Ovary (tissue), 9 donors: ENCODE results near the gene TOP3B. TPM values are rescaled to one million over a fixed set of nuclear protein-coding genes. Genes with fewer than 3 reads are reported as not detected.

Experiments used
- DNase-seq, 5 donors: peaks; one replicate each; pipeline ENCODE4 v3.0.0-alpha.2; 2019 to 2020
- H3K27ac ChIP-seq, 2 donors: fragments of 200-600 bp; one replicate each; pipeline versions ENCODE4 v1.5.1 to v1.8.0; 2019 to 2022
- H3K27me3 ChIP-seq: fragments of 200-600 bp; one replicate; pipeline ENCODE4 v1.8.0; 2022
- H3K36me3 ChIP-seq: fragments of 200-600 bp; sonication (generic); one replicate; pipeline ENCODE4 v1.5.1; 2019
- H3K4me1 ChIP-seq: one replicate; pipeline ENCODE4 v1.8.1; 2013; ENCODE audit warnings: mild to moderate bottlenecking, moderate library complexity; ENCODE audit not compliant: insufficient read depth
- H3K4me3 ChIP-seq: fragments of 200-600 bp; sonication (generic); one replicate; pipeline ENCODE4 v1.5.1; 2017
- H3K9me3 ChIP-seq, 2 donors: fragments of 200-600 bp in 1 of 2; sonication (generic) in 1 of 2; one replicate each; pipeline versions ENCODE4 v1.5.1 to v1.8.1; 2013 to 2019; ENCODE audit warnings: mild to moderate bottlenecking in 1 of 2, moderate library complexity in 1 of 2
- CTCF ChIP-seq, 3 donors: fragments of 450-650 bp in 2 of 3; fragments of 200-600 bp in 1 of 3; IDR thresholded peaks; one replicate each; pipeline versions ENCODE4 v1.5.1 to v1.8.0; 2016 to 2022; ENCODE audit warnings: antibody characterized with exemption in 3 of 3, mild to moderate bottlenecking in 1 of 3
- EP300 ChIP-seq: sonication (generic); formaldehyde crosslinking; IDR thresholded peaks from one replicate; pipeline ENCODE4 v1.6.1; 2017; ENCODE audit warnings: antibody characterized with exemption
- POLR2A ChIP-seq: fragments of 450-650 bp; IDR thresholded peaks from one replicate; pipeline ENCODE4 v1.6.1; 2017; ENCODE audit warnings: antibody characterized with exemption, mild to moderate bottlenecking, moderate library complexity
- WGBS, 3 donors: extraction: QIAGEN DNeasy Blood & Tissue Kit in 1 of 3; methylation state at CpG; one replicate each; pipeline versions ENCODE4 v1.1.5 to v1.1.7; 2013 to 2017; 5-methylcytosine and 5-hydroxymethylcytosine counted together
- intact Hi-C, 4 donors: fragments of 100-400 bp; cut with DNase I; formaldehyde crosslinking; loops; one replicate each; pipeline versions ENCODE4 v1.11.0 to v1.15.1; 2022 to 2023
- polyA plus RNA-seq, 2 donors: library from polyadenylated mRNA; stranded (reverse); fragments of 200-250 nt in 1 of 2; fragments of 350-450 nt in 1 of 2; fragmentation: Illumina TruSeq in 1 of 2; extraction: RNeasy Lipid Tissue Mini Kit (QIAGEN cat#74804) in 1 of 2; gene quantifications; one replicate each; pipeline ENCODE4 v1.2.3, GENCODE V29; 2013 to 2014
- total RNA-seq, 7 donors: library from RNA; depleted of rRNA in 2 of 7; stranded (reverse); fragments of >200 nt in 2 of 7; fragmentation: NEBNext Ultra II Directional in 3 of 7; extraction: Animal tissue kit (Norgen Biotek cat#: 25700) in 3 of 7; gene quantifications; one replicate each; pipeline versions ENCODE4 v1.1.0 to v1.2.4, GENCODE V29; 2016 to 2023
- donor health status: DM: no; HTN: no; CAD: no; lungs with moderate emphysema.
- donor health status: DM: no; HTN: no; CAD: no.
- donor health status: Bipolar disorder and iron deficiency.
- donor health status: DM: yes; HTN: yes; CAD: no.
- donor health status: DM: no; HTN: no; CAD: no.
- donor health status: DM: yes; HTN: yes; CAD: no.

The TOP3B gene
- total and polyA plus RNA-seq, 9 donors: 9.1 to 31.5 (median 24.1) TPM

DNA sequence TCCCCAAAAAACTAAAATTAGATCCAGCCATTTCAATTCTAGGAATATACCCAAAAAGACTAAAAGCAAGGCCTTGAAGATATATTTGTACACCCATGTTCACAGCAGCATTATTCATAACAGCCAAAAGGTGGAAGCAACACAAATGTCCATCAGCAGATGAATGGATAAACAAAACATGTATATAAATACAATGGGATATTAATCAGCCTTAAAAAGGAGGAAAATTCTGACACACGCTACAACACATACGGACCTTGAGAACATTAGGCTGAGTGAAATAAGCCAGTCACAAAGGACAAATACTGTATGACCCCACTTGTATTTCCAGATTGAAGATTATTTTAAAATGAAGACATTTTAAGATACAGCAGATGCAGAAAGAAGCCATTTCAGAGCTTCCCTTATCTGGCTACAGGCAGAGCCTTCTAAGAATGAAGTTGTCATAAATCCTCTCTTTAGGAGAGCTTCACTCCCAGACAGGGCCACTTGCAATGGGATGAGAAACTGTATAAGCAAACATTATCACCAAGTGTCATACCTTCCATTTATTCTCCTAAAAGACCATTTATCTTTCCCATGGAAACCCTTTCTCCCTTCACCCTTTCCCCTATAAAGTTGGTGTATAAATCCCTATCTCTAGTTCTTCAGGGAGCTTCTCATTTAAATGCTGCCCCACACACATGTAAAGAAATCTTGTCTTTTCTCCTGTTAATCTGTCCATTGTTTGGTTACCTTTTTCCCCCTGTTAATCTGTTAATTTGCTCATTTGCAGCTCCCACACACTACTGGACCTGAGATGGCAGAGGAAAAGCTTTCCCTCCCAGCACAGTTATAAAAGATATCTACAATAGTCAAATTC is 19.3 kb upstream of the TOP3B start:
- H3K27me3 ChIP-seq: no peaks in the 10 kb centered on the region
- no peaks in the 10 kb centered on the region for H3K9me3 ChIP-seq
- H3K4me1 ChIP-seq: no peaks in the 10 kb centered on the region
- no peak overlapping the region for H3K4me3 ChIP-seq
- TF ChIP-seq CTCF (IDR thresholded peaks at IDR 0.05) (no peak), POLR2A (no peak), EP300 (no peak)
- 65 to 75% (median 67%) methylated on average over 2 of the region's 2 CpGs for WGBS, 3 donors
- intact Hi-C loops: no loop called here
- no peak for DNase-seq
- no peaks in the 10 kb centered on the region for H3K36me3 ChIP-seq
- H3K27ac ChIP-seq: no peak overlapping the region

DNA sequence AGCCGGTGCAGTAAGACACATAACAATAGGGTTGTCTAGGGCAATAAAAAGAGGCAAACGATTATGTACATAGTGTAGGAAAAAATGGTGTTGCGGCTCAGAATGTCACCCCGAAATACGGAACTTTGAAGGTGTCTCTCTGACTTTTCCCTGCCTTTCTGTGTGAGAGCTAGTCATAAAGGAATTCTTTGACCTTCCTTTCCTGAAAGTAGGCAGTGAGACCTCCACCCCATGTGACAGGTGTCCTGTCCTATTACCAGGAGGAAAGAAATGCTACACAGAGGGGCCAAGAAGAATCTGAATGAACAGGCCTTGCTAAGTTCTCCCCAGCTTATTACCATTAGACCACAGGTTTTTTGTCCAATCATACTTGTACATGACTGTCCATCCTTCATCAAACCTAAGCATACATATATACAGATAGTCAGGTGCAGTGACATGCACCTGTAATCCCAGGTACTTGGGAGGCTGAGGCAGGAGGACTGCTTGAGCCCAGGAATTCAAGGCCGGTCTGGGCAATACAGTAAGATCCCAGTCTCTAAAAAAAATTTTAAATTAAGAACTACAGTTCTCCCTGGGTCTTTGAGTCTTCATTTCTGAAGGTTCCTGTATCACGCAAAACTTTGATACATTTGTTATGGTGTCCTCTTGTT is 16.1 kb upstream of the TOP3B start:
- WGBS, 3 donors: 69 to 79% (median 70%) methylated on average over 7 of the region's 7 CpGs
- Histone ChIP-seq H3K9me3 (no peaks in the 10 kb centered on the region), H3K4me1 (no peaks in the 10 kb centered on the region), H3K36me3 (no peaks in the 10 kb centered on the region), H3K27ac (no peak overlapping the region), H3K27me3 (no peaks in the 10 kb centered on the region), H3K4me3 (no peak overlapping the region)
- intact Hi-C loops: no loop called here
- DNase-seq: no peak
- TF ChIP-seq CTCF (IDR thresholded peaks at IDR 0.05) (no peak), POLR2A (no peak), EP300 (no peak)

DNA sequence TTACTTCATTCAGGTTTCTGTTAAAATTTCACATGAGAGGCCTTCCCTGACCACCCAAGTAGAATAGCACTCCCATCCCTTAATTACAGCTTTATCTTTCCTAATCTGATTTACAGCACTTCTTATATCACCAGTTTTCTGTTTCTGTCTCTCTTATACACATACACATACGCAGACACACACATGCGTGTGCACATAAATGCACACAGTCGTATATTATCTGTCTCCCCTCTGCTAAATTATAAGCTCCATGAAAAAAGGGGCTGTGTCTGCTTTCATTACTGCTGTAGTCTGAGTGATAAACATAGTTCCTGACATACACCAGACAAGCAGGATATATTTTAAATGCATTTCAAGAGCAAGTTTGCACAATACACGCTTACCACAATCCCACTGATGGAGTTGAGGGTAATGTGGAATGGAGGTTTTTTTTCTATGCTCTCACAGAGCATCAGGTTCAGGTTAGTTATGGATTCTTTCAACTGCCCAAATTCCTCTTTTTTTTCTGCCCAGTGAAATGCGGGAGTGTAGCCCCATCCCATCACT is 13.7 kb upstream of the TOP3B start:
- intact Hi-C loops: no loop called here
- 72 to 76% (median 75%) methylated on average over 5 of the region's 5 CpGs for WGBS, 3 donors

More for the DNA sequence above, 13.7 kb upstream of the TOP3B start:
- Histone ChIP-seq H3K4me1 (no peaks in the 10 kb centered on the region), H3K4me3 (no peak overlapping the region), H3K36me3 (no peaks in the 10 kb centered on the region), H3K9me3 (no peaks in the 10 kb centered on the region), H3K27ac (no peak overlapping the region), H3K27me3 (no peaks in the 10 kb centered on the region)
- TF ChIP-seq EP300 (no peak), POLR2A (no peak), CTCF (IDR thresholded peaks at IDR 0.05) (no peak)
- DNase-seq: no peak
